Mesenteric fat pad (tissue), 1 donor: Measurements from ENCODE around the gene C11orf58. TPM values are rescaled to one million over a fixed set of nuclear protein-coding genes. Genes with fewer than 3 reads are reported as not detected.

Source experiments
- DNase-seq: peaks from one replicate; pipeline ENCODE4 v3.0.0-alpha.2; 2020; ENCODE audit warnings: low spot score
- total RNA-seq: library from RNA; stranded (reverse); fragmentation: NEBNext Ultra II Directional; extraction: Animal tissue kit (Norgen Biotek cat#: 25700); gene quantifications from one replicate; pipeline ENCODE4 v1.2.1, GENCODE V29; 2021
- donor health status: DM: yes; HTN: yes; CAD: no.

The C11orf58 gene
- total RNA-seq, 1 donor from 2014 or later = 93.9 TPM

DNA sequence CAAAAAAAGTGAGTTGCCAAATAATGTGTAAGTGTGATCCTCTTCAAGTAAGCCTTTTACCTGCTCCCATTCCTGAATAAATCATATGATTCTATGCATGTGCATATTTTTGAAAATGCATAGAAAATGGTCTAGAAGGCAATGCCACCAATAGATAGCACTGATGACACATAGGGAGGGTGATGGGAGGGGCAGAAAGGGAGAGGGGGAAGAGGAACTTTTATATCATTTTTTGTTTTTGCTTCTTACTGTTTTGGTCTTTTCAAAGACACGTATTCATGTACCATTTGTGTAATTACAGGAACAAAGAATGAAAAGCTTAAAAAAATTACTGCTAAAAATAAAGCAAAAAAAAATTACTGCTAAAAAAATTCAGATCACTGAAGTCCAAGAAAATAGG lies 60.8 kb downstream of the C11orf58 start:
- DNase-seq = no peak

GRCh38 chr11:16799890-16800289 lies 61.4 kb downstream of the C11orf58 start:
- peak; percentile 16 for DNase-seq

DNA sequence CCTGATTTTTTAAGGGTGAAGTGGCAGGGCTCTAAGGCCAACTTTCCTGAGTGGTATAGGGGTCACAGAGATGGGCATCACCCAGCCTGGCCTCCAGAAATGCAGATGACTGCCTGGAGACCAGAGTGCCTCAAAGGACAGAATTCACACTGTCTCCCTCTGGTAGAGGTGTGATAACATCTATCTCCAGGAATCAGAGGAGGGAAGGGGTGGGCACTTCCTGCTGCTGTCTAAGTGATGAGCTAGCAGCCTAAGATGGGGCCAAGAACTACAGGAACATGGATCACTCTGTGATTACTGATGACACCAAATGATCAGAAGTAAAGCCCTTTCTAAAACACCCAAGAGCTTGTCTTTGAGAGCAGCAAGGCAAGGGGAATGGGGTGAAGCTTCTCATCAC lies 61.9 kb downstream of the C11orf58 start:
- no peak for DNase-seq

DNA sequence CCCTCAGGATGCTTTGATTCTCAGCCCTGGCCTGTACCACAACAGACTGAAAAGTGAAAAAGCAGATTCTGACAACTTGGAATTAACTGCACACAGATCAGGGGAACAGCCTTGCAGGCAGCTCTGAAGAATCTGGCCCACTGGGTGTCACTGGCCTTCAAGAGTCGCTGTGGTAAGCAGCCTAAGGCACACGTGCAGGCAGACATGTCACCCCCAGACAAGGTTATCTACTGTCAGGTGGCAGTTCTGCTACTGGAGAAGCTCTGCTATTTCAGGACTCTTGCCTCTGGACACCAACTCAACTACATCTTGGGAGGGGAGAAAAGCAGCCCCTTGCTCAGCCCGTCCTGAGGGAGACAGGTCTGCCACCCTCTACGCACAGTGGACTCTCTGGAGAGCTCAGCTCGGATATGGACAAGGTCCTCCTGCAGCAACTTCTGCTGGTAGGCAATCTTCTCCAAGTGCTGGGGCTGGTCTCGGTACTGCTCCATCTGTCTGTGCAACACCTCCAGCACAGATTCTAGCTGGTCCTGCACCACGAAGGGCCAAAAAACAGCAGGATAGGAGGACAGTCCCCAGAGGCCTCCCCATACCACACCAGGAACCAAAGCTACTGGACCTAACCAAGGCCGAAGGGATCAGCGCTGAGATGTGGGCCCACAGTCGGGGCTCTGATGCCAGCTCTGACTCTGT lies 63.0 kb downstream of the C11orf58 start:
- peak; percentile 76 for DNase-seq

DNA sequence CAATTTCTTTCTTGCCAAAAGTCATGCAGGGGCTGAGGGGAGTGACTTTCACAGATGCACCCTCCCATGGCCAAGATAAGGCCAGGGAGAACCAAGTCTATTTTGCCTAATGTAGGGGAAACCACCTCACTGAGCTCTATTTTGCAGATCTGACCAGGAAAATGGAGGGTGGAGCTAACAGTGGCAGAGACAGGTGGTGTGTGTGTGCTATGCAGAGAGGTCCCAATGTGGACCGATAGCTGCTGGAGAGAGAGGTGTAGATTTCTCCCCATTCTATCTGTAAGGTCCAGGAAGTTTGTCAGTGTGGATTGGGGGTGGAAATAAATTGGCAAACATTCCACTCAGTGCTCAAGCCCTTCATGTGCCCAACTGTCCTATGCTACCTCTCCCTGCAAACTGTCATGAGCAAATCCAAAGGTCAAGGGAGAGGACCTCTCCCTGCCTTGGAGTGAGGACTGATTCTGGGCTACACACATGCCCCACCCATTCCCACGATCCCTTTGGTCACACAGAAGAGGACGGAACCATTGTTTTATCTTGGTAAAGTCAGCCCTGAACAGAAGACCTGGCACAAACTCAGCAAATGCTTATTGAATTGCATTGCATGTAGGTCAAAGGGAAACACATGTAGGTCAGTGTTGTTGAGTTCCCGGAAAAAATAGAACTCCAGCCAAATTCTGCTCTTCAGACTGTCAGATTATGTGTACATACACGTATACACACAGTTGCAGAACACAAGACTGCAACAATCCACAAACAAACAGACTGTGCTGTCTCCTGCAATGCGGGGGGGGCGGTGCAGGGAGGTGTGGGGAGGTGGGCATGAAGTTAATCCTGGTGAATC lies 65.9 kb downstream of the C11orf58 start:
- DNase-seq = peak; percentile 45

- DNase-seq = peak; percentile 9
Measured at GRCh38 chr11:16805938-16806337, 67.5 kb downstream of the C11orf58 start.

DNA sequence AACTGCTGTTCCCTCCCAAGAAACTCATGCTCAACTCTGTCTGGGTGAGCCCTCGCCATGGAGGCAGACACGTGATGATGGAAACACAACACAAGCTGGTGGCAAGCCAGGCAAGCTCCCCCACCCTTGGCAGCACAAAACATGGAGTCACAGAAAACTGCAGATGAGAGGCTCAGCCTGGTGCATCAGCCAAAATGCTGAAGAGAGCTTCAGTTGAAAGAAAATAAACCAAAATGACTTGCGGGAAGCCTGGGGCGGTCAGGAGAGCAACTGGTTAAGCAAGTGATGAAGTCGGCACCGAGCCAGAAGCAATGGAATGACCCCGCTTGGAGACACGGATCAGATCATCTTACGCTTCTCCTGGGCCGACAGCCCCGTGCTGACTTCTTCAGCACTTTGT lies 68.3 kb downstream of the C11orf58 start:
- DNase-seq = peak; percentile 81

DNA sequence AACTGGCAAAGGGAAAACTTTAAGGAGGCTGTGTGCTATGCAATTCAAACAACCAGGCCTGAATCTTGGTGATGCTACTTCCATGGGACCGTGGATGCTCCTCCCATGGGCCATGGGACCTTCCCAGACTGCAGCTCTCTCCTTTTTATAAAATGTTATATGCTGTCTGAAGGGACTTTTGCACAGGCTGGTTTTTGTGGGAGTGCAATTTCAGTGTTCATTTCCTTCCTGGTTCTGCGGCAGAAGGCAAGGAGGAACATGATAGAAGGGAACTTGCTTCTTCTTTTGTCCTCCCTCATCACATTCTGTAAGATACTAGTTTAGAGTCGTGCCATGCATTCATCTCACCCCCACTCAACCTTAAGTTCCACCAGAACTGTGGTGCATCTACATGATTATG lies 68.9 kb downstream of the C11orf58 start:
- DNase-seq = peak; percentile 20
